Hypothalamus (tissue), 51 donors: Measurements from ENCODE around the gene RYR3.
A peak's percentile ranks its signal among the peaks of the same experiment; 100 is the strongest.
"Not testable (repeated sequence)": the region's sequence is repeated elsewhere in the genome, so short reads cannot be mapped to it uniquely, and the experiment has no call there.

Source experiments
- DNase-seq, 51 donors: peaks; one replicate each; lab custom pipeline; 2025; lab: John Stamatoyannopoulos, UW

RYR3 gene

DNA sequence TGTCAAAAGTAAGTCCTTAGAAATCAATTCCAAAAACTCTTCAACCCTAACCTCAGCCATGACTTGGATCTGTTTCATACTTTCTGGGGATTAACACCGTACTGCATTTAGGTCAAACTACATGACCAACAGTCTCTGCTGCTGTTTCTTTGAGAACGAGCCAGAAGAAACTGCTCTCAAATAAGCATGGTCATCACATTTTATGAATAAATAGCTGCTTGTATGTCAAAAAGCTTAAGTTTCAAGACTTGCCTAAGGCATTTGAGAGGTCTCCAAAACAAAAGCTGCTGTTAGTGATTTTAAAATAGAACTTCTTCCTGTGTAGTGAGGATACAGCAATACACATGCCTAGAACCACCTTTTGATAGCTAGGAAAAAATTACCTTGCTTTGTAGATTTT, 491.2 kb downstream of the RYR3 start:
- DNase-seq: no peak

GRCh38 chr15:33807665-33808064, 496.9 kb downstream of the RYR3 start:
- no peak for DNase-seq

DNA sequence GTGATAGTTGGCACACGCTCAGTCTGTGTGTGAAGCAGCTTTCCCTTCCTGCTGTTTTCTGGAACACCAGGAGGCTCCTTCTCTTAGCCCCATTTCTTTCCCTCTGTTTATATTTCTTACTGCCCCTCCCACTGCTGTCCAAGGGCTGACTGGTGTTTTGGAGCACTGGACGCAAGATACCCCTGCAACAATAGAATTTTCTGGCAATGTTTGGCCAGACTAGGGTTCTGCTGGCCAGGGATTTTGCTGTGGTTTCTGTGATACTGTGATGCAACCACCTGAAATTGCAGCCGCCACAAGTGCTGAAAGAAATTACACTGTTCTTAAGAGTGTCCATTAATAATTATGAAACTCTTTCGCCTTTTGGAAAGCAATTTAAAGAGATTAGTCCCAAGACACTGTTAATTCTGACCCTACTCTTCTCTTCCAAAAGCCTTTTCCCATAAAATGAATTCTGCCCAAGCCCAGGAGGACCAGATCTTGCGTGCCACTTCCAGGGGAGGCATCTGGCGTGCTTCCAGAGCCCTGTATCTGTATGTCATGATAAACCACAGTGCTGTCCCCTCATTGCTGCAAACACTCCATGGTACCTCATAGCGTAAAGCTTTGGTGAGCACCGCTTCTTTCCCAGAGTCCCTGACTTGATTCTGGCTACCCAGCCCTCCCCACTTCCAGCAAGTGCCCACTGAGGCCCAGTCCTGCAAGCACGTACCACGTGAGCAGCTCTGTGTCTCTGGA, 498.1 kb downstream of the RYR3 start:
- no peak for DNase-seq

- no peak for DNase-seq
Observed at GRCh38 chr15:33810073-33810595, 499.4 kb downstream of the RYR3 start.

GRCh38 chr15:33810806-33811205, 500.0 kb downstream of the RYR3 start:
- DNase-seq: no peak

GRCh38 chr15:33813891-33814290, 503.1 kb downstream of the RYR3 start:
- no peak for DNase-seq

GRCh38 chr15:33819499-33819898, 508.7 kb downstream of the RYR3 start:
- DNase-seq: not testable (repeated sequence)

- no peak for DNase-seq
Observed at GRCh38 chr15:33822479-33822878, 511.7 kb downstream of the RYR3 start.

GRCh38 chr15:33823119-33823518, 512.4 kb downstream of the RYR3 start:
- no peak for DNase-seq

DNA sequence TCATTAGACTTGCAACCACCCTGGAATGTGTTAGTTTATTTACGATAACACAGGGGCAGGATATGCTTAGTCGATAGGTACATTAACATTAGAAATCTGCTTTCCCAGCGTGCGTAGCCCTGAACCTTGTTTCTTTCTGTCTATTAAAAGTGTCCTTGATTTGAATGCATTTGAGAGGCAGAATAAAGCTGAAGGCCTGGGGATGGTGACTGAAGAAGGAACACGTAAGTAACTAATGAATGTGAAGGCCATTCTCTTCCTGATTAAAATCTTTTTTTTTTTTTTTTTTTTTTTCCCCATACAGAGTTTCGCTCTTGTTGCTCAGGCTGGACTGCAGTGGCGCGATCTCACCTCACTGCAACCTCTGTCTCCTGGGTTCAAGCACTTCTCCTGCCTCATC, 514.7 kb downstream of the RYR3 start:
- DNase-seq: no peak

DNA sequence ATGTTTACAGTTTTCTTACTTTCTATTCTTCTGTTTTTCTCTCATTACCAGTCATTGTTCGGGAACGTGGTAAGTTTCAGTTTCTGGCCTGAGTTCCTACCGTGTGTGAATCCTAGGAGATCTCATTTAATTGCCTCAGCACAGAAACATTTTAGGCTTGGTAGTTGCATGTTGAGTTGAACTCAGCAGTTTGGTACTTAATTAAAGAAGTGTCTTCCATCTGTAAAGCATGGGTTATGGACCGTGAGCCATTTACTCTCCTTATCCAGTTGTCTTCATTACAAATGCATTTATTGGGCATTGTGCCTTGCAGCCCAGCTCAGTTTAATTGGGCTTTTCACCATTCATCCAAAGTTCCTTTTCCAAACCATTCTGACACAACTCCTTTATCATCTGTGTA, 515.4 kb downstream of the RYR3 start:
- no peak for DNase-seq

DNA sequence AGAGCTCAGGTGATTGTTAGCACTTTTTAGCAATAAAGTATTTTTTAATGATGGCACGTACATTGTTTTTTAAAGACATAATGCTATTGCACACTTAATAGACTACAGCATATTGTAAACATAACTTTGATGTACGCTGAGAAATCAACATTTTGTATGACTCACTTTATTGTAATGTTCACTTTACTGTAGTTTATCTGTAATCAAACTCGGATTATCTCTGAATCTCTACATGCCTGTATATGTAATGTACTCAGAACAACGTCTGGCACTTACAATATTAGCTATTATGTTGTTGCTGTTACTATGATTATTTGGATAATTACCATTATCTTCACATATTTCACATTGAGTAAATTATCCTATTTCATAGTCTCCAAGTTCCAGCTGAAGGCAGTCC, 519.6 kb downstream of the RYR3 start:
- DNase-seq: no peak

- no peak for DNase-seq
Observed at GRCh38 chr15:33831646-33832045, 520.9 kb downstream of the RYR3 start.

- DNase-seq: peak in 1 of 51 donors; percentile 3
Observed at GRCh38 chr15:33834892-33835743, 524.4 kb downstream of the RYR3 start.

GRCh38 chr15:33837294-33837693, 526.5 kb downstream of the RYR3 start:
- DNase-seq: no peak

GRCh38 chr15:33839540-33839939, 528.8 kb downstream of the RYR3 start:
- no peak for DNase-seq

DNA sequence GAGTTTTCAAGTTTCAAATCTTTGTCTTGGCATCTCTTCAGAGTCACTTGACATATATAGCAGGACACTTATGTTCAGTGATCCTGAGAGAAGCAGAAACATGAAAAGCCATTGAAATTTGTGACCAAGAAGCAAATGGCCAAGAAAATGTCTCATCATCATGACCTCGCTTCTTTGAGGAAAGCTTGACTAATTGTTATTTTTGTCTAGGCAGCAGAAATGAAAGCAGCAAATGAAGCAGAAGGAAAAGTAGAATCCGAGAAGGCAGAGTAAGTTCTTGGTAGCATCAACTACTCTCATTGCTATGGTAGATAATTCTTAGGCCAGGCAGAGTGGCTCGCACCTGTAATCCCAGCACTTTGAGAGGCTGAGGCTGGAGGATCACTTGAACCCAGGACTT, 529.8 kb downstream of the RYR3 start:
- DNase-seq: no peak

- no peak for DNase-seq
Observed at GRCh38 chr15:33844186-33844585, 533.4 kb downstream of the RYR3 start.

DNA sequence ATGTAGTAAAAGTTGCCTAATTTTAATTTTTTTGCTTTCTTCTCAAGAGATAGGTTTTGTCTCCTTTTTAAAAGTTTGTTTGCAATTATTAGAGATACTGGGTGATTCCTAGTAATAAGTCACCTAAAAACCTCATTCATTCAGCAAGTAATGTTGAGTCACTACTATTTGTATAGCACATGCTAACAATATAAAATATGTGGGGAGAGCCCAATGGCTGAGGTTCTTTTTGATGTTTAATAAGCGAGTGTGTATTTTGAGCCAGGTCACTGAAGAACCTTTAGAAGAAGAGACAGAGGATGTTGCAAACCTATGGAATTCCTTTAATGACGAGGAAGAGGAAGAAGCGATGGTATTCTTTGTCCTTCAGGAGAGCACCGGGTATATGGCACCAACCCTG, 533.8 kb downstream of the RYR3 start:
- no peak for DNase-seq

DNA sequence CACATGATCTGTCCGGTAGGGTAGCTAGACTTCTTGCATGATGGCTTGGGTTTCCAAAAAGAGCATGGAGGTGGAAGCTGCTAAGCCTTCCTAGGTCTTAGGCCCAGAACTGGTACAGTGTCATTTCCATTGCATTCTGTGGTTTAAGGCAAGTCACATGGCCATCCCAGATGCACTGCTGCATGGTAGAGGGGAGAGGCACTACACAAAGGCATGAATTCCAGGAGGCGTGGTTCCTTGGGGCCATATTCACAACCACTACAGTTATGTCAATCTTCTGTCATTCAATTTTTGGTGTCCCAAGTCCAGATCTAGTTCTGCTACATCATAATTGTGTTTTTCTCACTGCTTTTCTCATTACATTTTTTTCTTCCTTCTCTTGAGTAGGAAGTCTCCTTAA, 535.4 kb downstream of the RYR3 start:
- DNase-seq: no peak

DNA sequence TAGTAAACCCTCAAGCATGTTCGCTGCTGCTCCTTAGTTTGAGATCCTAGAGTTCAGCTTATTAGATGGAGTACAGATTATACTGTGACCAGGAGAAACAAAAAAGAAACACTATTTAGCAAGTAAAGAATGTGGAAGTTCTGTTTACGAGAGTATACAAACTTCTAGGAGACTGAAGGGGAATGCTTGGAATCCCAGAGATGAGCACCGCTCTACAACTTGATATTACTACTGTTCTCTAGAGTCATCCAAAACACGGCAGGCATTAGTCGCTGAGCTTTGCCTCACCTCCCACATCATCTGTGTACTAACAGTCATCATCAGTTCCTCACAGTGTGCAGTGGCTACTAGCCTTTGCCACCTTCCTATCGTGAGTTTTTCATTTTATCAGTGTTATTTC, 536.1 kb downstream of the RYR3 start:
- no peak for DNase-seq

- no peak for DNase-seq
Observed at GRCh38 chr15:33848011-33848410, 537.2 kb downstream of the RYR3 start.
